GM12864 (cell line): ENCODE data around the gene RIT2.

ENCODE experiments used
- DNase-seq: peaks from one replicate; pipeline ENCODE4 v3.0.0-alpha.2; 2011; ENCODE audit warnings: low read depth
- H3K4me3 ChIP-seq: 2 replicates; pipeline ENCODE4 v1.5.1; 2011; ENCODE audit warnings: mild to moderate bottlenecking, low read depth, low read length, control low read depth
- CTCF ChIP-seq: IDR thresholded peaks from 2 replicates; pipeline ENCODE4 v1.5.1; 2011; ENCODE audit warnings: low read depth, mild to moderate bottlenecking, moderate library complexity, low read length, control low read depth, inconsistent platforms; ENCODE audit errors: missing control alignments

The RIT2 gene

GRCh38 chr18:43077510-43078308 lies 37.8 kb downstream of the RIT2 start:
- no peak for DNase-seq
- H3K4me3 ChIP-seq, result no peak overlapping the region
- TF ChIP-seq CTCF, result no peak

GRCh38 chr18:43073771-43074170 lies 41.7 kb downstream of the RIT2 start:
- no peak overlapping the region for H3K4me3 ChIP-seq
- no peak for TF ChIP-seq CTCF
- DNase-seq, result no peak

GRCh38 chr18:43068781-43069180 lies 46.7 kb downstream of the RIT2 start:
- no peak for TF ChIP-seq CTCF
- H3K4me3 ChIP-seq, result no peak overlapping the region
- DNase-seq, result no peak

- DNase-seq, result no peak
- TF ChIP-seq CTCF, result no peak
- no peak overlapping the region for H3K4me3 ChIP-seq
Measured at GRCh38 chr18:43067570-43067969, 47.9 kb downstream of the RIT2 start.

DNA sequence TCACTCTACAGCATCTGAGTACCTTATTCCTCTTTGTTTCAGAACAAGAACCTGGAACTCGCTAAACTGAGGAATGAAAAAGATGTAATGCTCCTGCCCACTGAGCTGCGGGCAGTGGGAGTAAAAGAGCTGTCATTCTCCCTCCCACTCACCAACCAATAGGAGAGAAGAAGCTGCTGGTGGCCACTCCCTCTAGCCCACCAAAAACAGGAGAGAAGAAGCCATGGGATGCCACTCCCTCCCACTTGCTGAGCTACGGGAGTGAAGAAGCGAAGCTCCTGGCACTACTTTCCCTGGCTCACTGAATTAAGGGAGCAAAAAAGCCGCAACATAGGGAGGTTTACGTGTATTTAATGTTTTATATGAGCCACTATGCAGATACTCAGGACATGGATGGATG lies 53.7 kb downstream of the RIT2 start:
- TF ChIP-seq CTCF, result no peak
- H3K4me3 ChIP-seq, result no peak overlapping the region
- DNase-seq, result no peak

- TF ChIP-seq CTCF, result no peak
Measured at GRCh38 chr18:43061318-43061717, 54.2 kb downstream of the RIT2 start.

DNA sequence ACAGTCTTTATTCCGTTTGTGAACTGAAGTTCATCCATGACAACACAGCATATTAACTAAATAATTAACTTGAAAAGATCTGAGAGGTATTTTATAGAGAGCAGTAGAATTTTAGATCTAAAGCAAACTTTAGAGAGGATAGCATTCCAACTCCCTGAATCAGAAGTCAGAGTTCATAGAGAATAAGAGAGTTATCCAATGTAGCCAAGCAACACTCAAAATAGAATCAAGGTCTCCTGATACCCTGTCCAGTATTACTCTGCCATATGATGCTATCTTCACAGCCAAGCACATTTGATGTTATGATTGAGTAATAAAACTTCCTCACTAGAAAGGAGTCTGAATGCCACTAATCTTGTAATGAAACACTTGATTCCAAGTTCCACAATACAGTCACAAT lies 55.5 kb downstream of the RIT2 start:
- no peak for TF ChIP-seq CTCF
- no peak overlapping the region for H3K4me3 ChIP-seq
- no peak for DNase-seq

More at GRCh38 chr18:43061318-43061717, 54.2 kb downstream of the RIT2 start:
- no peak for DNase-seq
- H3K4me3 ChIP-seq, result no peak overlapping the region
